Muscle layer of colon (tissue), 2 donors: ENCODE measurements around the gene RILPL2.
"Not testable (repeated sequence)": the region's sequence is repeated elsewhere in the genome, so short reads cannot be mapped to it uniquely, and the experiment has no call there.

Source experiments
- H3K27ac ChIP-seq: one replicate; pipeline ENCODE4 v1.7.0; 2013; ENCODE audit warnings: low read depth, mild to moderate bottlenecking, low read length, moderate library complexity
- H3K27me3 ChIP-seq, 2 donors: one replicate each; pipeline ENCODE4 v1.7.0; 2013; ENCODE audit warnings: low read length in 2 of 2, mild to moderate bottlenecking in 2 of 2; ENCODE audit not compliant: insufficient read depth in 2 of 2, control insufficient read depth in 1 of 2
- H3K36me3 ChIP-seq: one replicate; pipeline ENCODE4 v1.7.0; 2013; ENCODE audit warnings: mild to moderate bottlenecking, low read length; ENCODE audit not compliant: insufficient read depth
- H3K4me1 ChIP-seq: one replicate; pipeline ENCODE4 v1.7.0; 2013; ENCODE audit warnings: mild to moderate bottlenecking, low read length; ENCODE audit not compliant: insufficient read depth
- H3K4me3 ChIP-seq, 2 donors: one replicate each; pipeline ENCODE4 v1.7.0; 2013; ENCODE audit warnings: low read length in 2 of 2, low read depth in 1 of 2, mild to moderate bottlenecking in 1 of 2, moderate library complexity in 1 of 2
- H3K9ac ChIP-seq: one replicate; pipeline ENCODE4 v1.7.0; 2013; ENCODE audit warnings: low read length
- H3K9me3 ChIP-seq: one replicate; pipeline ENCODE4 v1.7.0; 2013; ENCODE audit warnings: mild to moderate bottlenecking, low read length
- donor health status: abdominal sarcoma.
- donor health status: Adenocarcinoma of cecum.

RILPL2 gene

GRCh38 chr12:123428591-123428990, 7.9 kb downstream of the RILPL2 start:
- peaks cover 7% of the 10 kb centered on the region for H3K36me3 ChIP-seq
- H3K9me3 ChIP-seq = no peaks in the 10 kb centered on the region
- H3K27ac ChIP-seq = no peak overlapping the region
- H3K4me3 ChIP-seq = no peak overlapping the region
- H3K4me1 ChIP-seq = peaks cover 5% of the 10 kb centered on the region
- no peaks in the 10 kb centered on the region for H3K27me3 ChIP-seq
- H3K9ac ChIP-seq = no peak overlapping the region

DNA sequence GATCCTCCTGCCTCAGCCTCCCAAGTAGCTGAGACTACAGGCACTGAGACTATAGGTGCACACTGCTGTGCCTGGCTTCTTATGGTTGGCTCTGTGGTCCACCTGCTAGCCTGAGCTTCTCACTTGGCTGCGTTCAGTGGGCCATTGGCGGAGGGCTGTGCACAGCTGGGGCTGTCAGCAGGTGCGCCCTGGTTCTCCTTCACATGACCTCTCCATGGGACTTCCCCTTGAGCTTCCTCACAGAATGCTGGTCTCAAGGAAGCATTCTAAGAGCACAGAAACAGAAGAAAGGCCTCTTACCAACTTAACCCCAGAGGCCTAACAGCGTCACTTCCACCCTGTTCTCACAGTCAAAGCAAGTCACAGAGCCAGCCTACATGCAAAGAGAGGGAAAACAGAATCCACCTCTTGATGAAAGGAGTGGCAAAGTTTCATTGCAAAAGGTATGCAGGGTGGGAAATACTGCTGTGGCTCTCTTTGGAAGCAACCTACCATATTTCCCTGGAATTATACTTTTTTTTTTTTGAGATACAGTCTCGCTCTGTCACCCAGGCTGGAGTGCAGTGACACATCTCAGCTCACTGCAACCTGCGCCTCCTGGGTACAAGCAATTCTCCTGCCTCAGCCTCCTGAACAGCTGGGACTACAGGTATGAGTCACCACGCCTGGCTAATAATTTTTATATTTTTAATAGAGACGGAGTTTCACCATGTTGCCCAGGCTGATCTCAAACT, 9.3 kb downstream of the RILPL2 start:
- H3K4me1 ChIP-seq = no peaks in the 10 kb centered on the region
- H3K9ac ChIP-seq = no peak overlapping the region
- no peaks in the 10 kb centered on the region for H3K27me3 ChIP-seq
- no peak overlapping the region for H3K4me3 ChIP-seq
- no peaks in the 10 kb centered on the region for H3K9me3 ChIP-seq
- peaks cover 13% of the 10 kb centered on the region for H3K36me3 ChIP-seq
- no peak overlapping the region for H3K27ac ChIP-seq

DNA sequence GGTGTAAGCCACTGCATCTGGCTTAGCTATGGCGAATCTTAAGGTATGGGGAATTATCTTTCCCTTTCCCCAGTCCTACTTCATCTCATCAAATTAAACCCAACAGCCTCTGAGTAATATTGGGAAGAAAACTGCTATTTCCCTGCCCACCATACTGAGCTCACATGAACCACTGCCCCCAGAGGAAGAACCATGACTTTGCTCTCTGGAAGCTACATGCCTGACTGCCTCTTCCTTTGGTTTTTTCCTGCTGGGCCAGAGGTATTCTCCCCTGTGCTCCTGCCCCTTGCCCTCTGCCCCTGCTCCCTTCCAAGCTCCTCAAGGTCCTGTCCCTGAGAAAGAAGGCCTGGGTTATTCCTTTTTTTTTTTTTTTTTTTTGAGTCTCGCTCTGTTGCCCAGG, 15.2 kb downstream of the RILPL2 start:
- H3K9ac ChIP-seq = no peak overlapping the region
- H3K27ac ChIP-seq = no peak overlapping the region
- no peak overlapping the region for H3K4me3 ChIP-seq
- no peaks in the 10 kb centered on the region for H3K9me3 ChIP-seq
- H3K4me1 ChIP-seq = no peaks in the 10 kb centered on the region
- peaks cover 6% of the 10 kb centered on the region for H3K36me3 ChIP-seq
- H3K27me3 ChIP-seq = no peaks in the 10 kb centered on the region

GRCh38 chr12:123410041-123410412, 26.5 kb downstream of the RILPL2 start:
- Histone ChIP-seq H3K27ac (no peak overlapping the region), H3K36me3 (peaks cover 1% of the 10 kb centered on the region), H3K9me3 (no peaks in the 10 kb centered on the region), H3K27me3 (no peaks in the 10 kb centered on the region), H3K9ac (no peak overlapping the region), H3K4me1 (no peaks in the 10 kb centered on the region), H3K4me3 (no peak overlapping the region)

DNA sequence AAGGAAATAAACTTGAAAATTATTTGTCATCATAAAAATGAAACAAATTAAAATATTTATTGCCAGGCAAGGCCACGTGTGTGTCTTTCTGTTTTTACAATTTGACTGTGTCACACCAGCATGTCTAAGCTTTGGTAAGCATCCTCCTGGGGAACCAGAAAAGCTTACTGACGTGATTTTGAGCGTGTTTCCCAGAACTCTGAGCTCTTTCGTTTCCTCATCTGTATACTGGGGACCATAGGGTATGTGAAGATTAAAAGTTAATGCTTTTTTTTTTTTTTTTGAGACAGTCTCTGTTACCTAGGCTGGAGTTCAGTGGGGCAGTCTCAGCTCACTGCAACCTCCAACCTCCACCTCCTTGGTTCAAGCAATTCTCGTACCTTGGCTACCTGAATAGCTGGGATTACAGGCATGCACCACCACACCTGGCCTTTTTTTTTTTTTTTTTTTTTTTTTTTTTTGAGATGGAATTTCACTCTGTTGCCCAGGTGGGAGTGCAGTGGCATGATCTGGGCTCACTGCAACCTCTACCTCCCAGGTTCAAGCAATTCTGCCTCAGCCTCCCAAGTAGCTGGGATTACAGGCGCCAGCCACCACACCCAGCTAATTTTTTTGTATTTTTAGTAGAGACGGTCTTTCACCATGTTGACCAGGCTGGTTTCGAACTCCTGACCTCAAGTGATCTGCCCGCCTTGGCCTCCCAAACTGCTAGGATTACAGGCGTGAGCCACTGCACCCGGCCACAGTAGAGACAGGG, 27.0 kb downstream of the RILPL2 start:
- H3K4me3 ChIP-seq, H3K27ac ChIP-seq, H3K9me3 ChIP-seq, H3K4me1 ChIP-seq, H3K36me3 ChIP-seq, H3K27me3 ChIP-seq, H3K9ac ChIP-seq: not testable (repeated sequence)

DNA sequence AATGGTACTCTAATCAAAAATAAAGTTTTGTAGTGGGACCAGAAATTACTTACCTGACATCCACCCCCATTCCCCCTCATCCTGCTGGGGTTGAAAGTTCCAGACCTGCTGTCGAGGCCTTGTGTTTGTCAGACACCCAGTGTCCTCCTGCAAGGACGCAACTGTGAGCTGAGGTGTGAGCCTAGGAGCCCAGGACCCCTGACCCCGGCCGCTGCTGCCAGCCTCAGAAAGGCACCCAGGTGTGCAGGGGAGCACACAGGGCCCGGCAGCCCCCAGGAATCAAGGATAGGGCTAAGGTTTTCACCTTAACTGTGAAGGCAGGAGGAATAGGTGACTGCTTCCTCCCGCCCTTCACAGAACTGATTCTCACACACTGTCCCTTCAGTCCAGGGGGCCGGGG, 27.9 kb downstream of the RILPL2 start:
- not testable (repeated sequence) for H3K4me1 ChIP-seq, H3K9ac ChIP-seq, H3K27ac ChIP-seq, H3K9me3 ChIP-seq, H3K4me3 ChIP-seq, H3K27me3 ChIP-seq
- peaks cover 15% of the 10 kb centered on the region for H3K36me3 ChIP-seq

DNA sequence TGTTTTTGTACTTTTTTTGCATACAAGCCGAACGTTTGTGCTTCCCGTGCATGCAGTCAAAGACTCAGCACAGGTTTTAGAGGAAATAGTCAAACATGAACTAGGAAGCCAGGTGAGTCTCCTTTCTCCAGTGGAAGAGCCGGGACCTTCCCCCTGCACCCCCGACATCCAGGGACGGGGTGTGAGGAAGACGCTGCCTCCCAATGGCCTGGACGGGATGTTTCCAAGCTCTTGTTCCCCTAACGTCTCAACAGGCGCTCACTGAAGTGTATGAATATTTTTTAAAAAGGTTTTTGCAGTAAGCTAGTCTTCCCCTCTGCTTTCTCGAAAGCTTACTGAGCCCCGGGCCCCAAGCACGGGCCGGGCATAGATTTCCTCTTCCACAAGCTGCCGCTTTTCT, 28.6 kb downstream of the RILPL2 start:
- not testable (repeated sequence) for H3K27ac ChIP-seq, H3K9me3 ChIP-seq, H3K4me3 ChIP-seq, H3K27me3 ChIP-seq, H3K4me1 ChIP-seq, H3K9ac ChIP-seq
- H3K36me3 ChIP-seq = peaks cover 22% of the 10 kb centered on the region

- not testable (repeated sequence) for H3K27ac ChIP-seq, H3K9me3 ChIP-seq, H3K4me3 ChIP-seq, H3K9ac ChIP-seq, H3K4me1 ChIP-seq, H3K27me3 ChIP-seq
- peaks cover 29% of the 10 kb centered on the region for H3K36me3 ChIP-seq
These were observed 29.2 kb downstream of the RILPL2 start for GRCh38 chr12:123407269-123407668.

GRCh38 chr12:123404581-123404980, 31.9 kb downstream of the RILPL2 start:
- no peak overlapping the region for H3K4me3 ChIP-seq
- no peak overlapping the region for H3K27ac ChIP-seq
- H3K27me3 ChIP-seq = no peaks in the 10 kb centered on the region
- peaks cover under 1% of the 10 kb centered on the region for H3K4me1 ChIP-seq
- no peak overlapping the region for H3K9ac ChIP-seq
- H3K9me3 ChIP-seq = no peaks in the 10 kb centered on the region
- H3K36me3 ChIP-seq = peaks cover 35% of the 10 kb centered on the region

DNA sequence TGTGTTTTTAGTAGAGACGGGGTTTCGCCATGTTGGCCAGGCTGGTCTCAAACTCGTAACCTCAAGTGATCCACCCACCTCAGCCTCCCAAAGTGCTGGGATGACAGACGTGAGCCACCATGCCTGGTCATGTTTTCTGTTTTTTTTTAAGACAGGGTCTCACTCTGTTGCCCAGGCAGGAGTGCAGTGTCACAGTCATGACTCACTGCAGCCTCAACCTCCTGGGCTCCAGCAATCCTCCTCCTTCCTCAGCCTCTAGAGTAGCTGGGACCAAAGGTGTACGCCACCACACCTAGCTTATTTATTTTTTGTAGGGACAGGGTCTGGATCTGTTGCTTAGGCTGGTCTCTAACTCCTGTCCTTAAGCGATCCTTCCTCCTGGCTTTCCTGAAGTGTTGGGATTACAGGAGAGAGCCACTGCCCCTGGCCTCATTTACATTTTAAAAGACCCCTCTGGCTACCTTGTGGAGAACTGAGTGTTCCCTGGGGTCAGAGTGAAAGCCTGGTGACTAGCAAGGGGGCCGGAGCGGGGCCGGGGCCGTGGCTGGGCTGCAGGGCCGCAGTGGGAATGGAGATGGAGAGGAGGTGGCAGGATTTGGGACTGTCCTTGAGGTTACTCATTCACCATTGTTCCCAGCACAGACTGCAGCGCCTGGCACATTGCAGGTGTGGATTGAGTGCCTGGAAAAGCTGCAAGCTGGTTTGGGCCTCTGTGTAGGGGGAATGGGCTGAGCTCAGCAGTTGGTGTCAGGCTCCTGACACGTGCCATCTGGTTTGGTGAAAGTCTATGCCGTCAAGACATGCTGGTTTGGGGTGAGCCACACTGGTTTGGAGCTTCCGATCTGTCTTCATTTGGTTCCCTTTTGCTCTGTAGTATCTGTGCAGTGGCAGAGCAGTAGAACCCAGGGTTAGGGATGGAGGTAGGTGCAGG, 34.5 kb downstream of the RILPL2 start:
- no peak overlapping the region for H3K9ac ChIP-seq
- no peaks in the 10 kb centered on the region for H3K9me3 ChIP-seq
- H3K27ac ChIP-seq = no peak overlapping the region
- H3K27me3 ChIP-seq = no peaks in the 10 kb centered on the region
- H3K36me3 ChIP-seq = peaks cover 44% of the 10 kb centered on the region
- no peak overlapping the region for H3K4me3 ChIP-seq
- H3K4me1 ChIP-seq = peaks cover 16% of the 10 kb centered on the region

- no peak overlapping the region for H3K27ac ChIP-seq
- H3K4me3 ChIP-seq = no peak overlapping the region
- peaks cover 60% of the 10 kb centered on the region for H3K36me3 ChIP-seq
- H3K9ac ChIP-seq = no peak overlapping the region
- no peaks in the 10 kb centered on the region for H3K9me3 ChIP-seq
- no peaks in the 10 kb centered on the region for H3K27me3 ChIP-seq
- peaks cover 16% of the 10 kb centered on the region for H3K4me1 ChIP-seq
These were observed 37.2 kb downstream of the RILPL2 start for GRCh38 chr12:123399255-123399617.
